NCI-H510A (cell line): ENCODE data around the gene MTCL3.

ENCODE experiments used
- DNase-seq: peaks from one replicate; lab custom pipeline; 2025; lab: John Stamatoyannopoulos, UW

MTCL3 gene

DNA sequence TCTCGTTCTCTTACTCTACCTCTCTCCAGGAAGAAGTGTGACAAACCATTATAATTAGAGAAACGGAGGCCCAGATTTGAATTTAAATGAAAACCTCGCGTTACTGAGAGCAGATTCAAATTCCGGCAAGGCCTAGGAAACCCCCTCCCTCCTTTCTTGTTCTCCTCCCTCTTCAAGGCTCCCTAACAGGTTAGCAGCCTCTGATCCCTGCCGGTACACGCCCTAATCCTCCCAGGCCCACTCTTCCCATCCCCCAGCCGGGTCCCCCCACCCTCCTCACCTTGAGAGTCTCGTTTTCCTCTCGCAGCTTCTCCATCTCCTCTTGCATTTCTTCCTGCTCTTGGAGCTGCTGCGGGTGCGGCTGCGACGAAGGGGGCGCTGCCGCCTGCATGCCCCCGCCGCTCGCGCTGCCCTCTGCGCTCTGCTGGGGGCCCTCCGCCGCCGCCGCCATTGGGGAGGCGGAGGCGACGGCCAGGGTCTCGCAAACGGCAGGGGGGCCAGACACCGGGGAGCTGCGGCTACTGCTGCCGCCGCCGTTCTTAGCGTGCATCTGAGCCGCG, 3.8 kb downstream of the MTCL3 start:
- no peak for DNase-seq

DNA sequence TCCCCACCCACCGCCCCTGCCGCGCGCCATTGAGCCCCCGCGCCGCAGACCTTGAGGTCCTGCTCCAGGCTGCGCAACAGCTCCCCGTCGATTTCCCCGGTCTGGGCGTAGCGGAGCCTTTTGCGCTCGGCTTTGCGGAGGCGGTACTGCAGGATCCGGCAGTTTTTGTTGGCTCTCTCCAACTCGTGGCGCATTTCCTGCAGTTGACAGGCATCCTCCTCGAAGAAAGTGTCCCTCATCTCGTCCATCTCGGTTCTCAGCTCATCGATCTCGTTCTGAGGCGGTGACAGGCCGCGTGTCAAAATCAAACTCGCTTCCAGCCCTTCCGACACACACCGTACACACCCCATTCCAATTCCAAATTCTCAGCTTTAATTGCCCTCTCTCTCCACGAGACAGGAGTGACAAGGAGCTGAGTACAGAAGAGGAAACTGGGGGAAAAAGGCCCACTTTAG, 4.3 kb downstream of the MTCL3 start:
- DNase-seq: no peak

- no peak for DNase-seq
These were observed 4.9 kb downstream of the MTCL3 start for GRCh38 chr6:127514179-127514772.

- DNase-seq: no peak
These were observed 5.7 kb downstream of the MTCL3 start for GRCh38 chr6:127513425-127513824.

GRCh38 chr6:127510876-127511275, 8.3 kb downstream of the MTCL3 start:
- no peak for DNase-seq

- no peak for DNase-seq
These were observed 12.2 kb downstream of the MTCL3 start for GRCh38 chr6:127506894-127507293.

- no peak for DNase-seq
These were observed 16.1 kb downstream of the MTCL3 start for GRCh38 chr6:127503022-127503421.

GRCh38 chr6:127497410-127497809, 21.7 kb downstream of the MTCL3 start:
- no peak for DNase-seq

DNA sequence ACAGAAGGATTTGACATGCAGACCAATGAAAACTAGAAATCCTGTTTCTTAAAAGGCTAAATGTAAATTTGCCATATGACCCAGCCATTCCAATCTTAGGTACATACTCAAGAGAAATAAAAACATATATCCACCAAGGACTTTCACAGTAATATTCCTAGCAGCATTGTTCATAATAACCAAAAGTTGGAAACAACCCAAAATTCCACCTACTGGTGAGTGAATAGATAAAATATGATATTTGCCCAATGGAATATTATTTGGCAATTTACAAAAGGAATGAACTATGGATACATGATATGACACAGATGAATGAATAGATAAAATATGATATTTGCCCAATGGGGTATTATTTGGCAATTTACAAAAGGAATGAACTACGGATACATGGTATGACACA, 22.7 kb downstream of the MTCL3 start:
- no peak for DNase-seq

DNA sequence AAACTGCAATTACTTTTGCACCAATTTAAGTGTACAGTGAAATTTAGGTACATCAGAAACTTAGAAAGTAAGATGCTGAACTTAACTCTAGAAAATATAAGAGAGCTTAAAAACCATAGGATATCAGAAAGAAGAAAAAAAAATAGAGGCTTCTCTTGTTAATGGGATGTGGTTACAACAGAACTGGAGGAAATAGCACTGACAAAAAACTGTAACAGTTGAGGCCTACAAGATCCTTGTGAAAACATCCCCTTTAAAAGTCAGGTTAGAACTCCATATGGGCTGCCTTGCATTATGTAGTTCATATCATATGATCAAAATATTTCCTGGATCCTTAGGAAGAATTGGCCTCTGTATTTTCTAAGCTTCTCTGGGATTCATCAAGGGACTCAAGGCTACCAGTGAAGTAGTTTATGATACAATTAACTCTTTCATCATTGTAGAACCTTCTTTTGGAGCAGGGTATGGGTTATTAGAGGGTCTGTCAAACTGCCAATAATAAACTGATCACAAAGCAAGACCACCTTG, 24.8 kb downstream of the MTCL3 start:
- no peak for DNase-seq

- DNase-seq: no peak
These were observed 29.9 kb downstream of the MTCL3 start for GRCh38 chr6:127489248-127489647.

GRCh38 chr6:127486934-127487333, 32.2 kb downstream of the MTCL3 start:
- no peak for DNase-seq

GRCh38 chr6:127484212-127484863, 34.8 kb downstream of the MTCL3 start:
- no peak for DNase-seq

- DNase-seq: no peak
These were observed 35.6 kb downstream of the MTCL3 start for GRCh38 chr6:127483399-127484055.

GRCh38 chr6:127482325-127482724, 36.8 kb downstream of the MTCL3 start:
- no peak for DNase-seq

DNA sequence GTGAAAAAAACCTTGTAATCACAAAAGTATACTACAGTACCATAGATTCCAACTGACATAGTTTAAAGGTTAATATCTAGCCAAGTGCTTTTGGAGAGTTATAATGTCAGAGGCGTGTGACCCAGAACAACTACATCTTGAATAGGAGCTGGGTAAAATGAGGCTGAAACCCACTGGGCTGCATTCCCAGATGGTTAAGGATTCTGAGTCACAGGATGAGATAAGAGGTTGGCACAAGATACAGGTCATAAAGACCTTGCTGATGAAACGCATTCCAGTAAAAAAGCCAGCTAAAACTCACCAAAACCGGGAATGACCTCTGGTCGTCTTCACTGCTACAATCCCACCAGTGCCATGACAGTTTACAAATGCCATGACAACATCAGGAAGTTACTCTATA, 37.5 kb downstream of the MTCL3 start:
- no peak for DNase-seq

DNA sequence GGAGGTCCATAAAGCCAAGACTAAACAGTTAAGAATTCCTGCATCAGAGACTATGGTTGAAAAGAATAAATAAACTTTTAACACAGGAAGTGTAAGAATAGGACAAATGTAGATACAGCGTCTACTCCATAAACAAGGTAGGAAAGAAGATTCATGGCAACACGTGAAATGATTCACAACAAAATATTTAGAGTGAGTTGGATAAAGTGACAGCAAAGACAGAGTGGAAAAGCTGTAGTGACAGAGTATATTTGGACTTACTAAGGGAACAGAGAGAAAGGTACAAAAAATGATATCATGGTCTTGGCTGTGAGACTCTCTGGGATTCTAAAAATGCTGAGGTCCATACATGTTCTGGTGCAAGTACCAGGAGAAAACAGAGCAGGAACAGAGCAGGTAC, 38.0 kb downstream of the MTCL3 start:
- no peak for DNase-seq

DNA sequence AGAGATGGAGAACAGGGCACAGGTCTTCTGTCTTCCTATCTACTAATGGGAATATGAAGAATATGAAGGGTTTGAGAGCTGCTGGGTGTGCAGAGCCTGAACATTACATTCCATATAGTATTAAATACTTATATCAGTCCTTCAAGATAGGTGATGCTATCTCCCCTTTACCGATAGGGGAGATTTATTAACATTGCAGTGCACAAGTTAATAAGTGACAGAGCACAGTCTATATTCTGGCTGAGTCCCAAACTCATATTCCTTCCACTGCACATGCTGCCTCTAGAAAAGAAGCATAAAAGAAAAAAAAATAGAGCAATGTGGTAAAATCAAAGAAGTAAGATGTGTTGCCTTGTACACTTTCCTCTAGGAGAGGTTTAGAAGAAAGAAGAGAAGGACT, 41.5 kb downstream of the MTCL3 start:
- no peak for DNase-seq

DNA sequence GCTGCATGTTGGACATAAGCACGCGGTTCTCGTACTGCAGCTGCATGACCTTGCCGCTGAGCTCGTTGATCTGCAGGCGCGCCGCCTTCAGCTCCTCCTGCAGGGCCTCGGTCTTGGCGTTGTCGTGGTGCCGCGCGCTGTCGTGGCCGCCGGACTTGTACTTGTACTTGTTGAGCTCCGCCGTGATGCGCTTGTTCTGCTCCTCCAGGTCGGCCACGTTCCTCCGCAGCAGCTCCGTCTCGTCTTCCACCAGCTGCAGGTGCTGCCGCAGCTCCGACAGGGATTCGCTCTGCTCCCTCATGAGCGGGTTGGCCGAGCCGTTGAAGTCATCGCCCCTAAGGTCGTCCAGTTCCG, 43.3 kb downstream of the MTCL3 start:
- DNase-seq: no peak

- no peak for DNase-seq
These were observed 43.9 kb downstream of the MTCL3 start for GRCh38 chr6:127475135-127475822.

DNA sequence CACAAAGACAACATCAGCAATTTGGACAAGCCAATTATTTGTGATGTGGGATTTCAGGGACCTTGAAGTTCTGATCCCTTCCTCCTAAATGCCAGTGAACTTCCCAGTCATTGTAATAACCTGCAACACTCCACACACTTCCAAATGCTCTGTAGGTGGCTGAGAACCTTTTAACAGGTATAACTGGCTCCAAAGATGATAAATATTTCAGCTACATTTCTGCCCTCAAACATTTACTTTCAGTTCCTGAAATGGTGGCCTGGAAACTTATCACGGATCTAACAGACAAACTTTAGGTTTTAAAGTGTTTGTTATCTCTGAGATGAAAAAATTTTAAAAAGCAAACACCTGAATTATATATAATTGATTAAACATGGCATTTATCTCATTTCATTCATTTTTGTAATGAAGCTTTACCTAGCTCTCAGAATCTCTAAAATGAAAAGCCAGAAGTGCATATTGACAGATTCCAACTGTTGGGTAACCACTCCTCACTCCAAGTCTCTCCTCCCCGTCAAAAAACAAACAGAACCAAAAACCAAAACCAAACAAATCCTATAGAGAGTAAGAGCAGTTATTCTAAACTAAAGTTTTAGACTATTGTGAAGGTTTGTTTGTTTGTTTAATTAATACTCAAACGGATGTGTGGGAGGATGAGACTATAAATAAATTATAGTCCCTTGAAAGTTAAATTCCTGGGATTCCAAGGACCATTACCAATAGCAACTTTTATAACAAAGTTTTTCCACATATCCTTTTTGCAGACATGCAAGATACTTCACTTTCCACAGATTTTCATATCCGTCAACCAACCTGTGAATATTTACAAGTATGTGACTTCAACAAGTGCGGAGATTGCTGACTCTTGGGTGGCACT, 47.5 kb downstream of the MTCL3 start:
- no peak for DNase-seq
